Neural cell (in vitro differentiated cells): Measurements from ENCODE around the gene MCM5. TPM values are rescaled to one million over a fixed set of nuclear protein-coding genes. Genes with fewer than 3 reads are reported as not detected.

Experiments used
- H2AFZ ChIP-seq: fragments of 200-600, 300-800 bp; sonication (generic), shearing (Covaris generic); 2 replicates; pipeline ENCODE4 v1.6.0; 2014; ENCODE audit warnings: low read depth, mild to moderate bottlenecking, antibody characterized with exemption, low read length, moderate library complexity
- H3F3A ChIP-seq: fragments of 200-600 bp; shearing (Covaris generic); 2 replicates; pipeline ENCODE4 v1.6.1; 2016; ENCODE audit warnings: mild to moderate bottlenecking, moderate library complexity, mixed read lengths, antibody characterized with exemption, low read length; ENCODE audit not compliant: insufficient read depth, poor library complexity, severe bottlenecking
- H3K27ac ChIP-seq: fragments of 200-600, 300-800 bp; sonication (generic), shearing (Covaris generic); 2 replicates; pipeline ENCODE4 v1.5.1; 2014; ENCODE audit warnings: mild to moderate bottlenecking, low read length, moderate library complexity
- H3K27me3 ChIP-seq: fragments of 300-800, 200-600 bp; sonication (generic), shearing (Covaris generic); 2 replicates; pipeline ENCODE4 v1.6.0; 2014; ENCODE audit warnings: mild to moderate bottlenecking, low read depth, low read length, moderate library complexity; ENCODE audit not compliant: insufficient read depth
- H3K36me3 ChIP-seq: fragments of 300-800, 200-600 bp; sonication (generic), shearing (Covaris generic); 2 replicates; pipeline ENCODE4 v1.5.1; 2014; ENCODE audit warnings: mild to moderate bottlenecking, antibody characterized with exemption, low read length, moderate library complexity; ENCODE audit not compliant: insufficient read depth
- H3K4me2 ChIP-seq: fragments of 300-800, 200-600 bp; sonication (generic), shearing (Covaris generic); 2 replicates; pipeline ENCODE4 v1.6.0; 2014; ENCODE audit warnings: mild to moderate bottlenecking, low read length
- H3K4me3 ChIP-seq: fragments of 300-800, 200-600 bp; sonication (generic), shearing (Covaris generic); 2 replicates; pipeline ENCODE4 v1.5.1; 2014; ENCODE audit warnings: mild to moderate bottlenecking, low read length, moderate library complexity
- H3K79me2 ChIP-seq: fragments of 200-600 bp; shearing (Covaris generic); replicated peaks from 2 replicates; pipeline ENCODE4 v1.6.0; 2014; ENCODE audit warnings: mild to moderate bottlenecking, low read length, moderate library complexity; ENCODE audit not compliant: insufficient read depth
- H3K9ac ChIP-seq: fragments of 300-800, 200-600 bp; sonication (generic), shearing (Covaris generic); 2 replicates; pipeline ENCODE4 v1.6.1; 2016; ENCODE audit warnings: mild to moderate bottlenecking, low read length, mixed read lengths
- H3K9me2 ChIP-seq: fragments of 200-600 bp; shearing (Covaris generic); 2 replicates; pipeline ENCODE4 v1.6.1; 2016; ENCODE audit warnings: mild to moderate bottlenecking, low read length, mixed read lengths; ENCODE audit not compliant: insufficient read depth
- H3K9me3 ChIP-seq: fragments of 200-600, 300-800 bp; sonication (generic), shearing (Covaris generic); 2 replicates; pipeline ENCODE4 v1.6.1; 2016; ENCODE audit warnings: mild to moderate bottlenecking, mixed run types, low read length, moderate library complexity, mixed read lengths
- H4K20me1 ChIP-seq: fragments of 200-600 bp; shearing (Covaris generic); 2 replicates; pipeline ENCODE4 v1.6.1; 2016; ENCODE audit warnings: mild to moderate bottlenecking, mixed run types; ENCODE audit not compliant: insufficient read depth
- EP300 ChIP-seq: fragments of 450-650 bp; conservative IDR thresholded peaks from 2 replicates; pipeline ENCODE4 v1.6.1; 2014; ENCODE audit warnings: antibody characterized with exemption, mild to moderate bottlenecking, moderate library complexity; ENCODE audit not compliant: poor library complexity, severe bottlenecking
- EZH2 ChIP-seq: fragments of 200-600, 300-800 bp; shearing (Covaris generic), sonication (generic); IDR thresholded peaks from 2 replicates; pipeline ENCODE4 v1.6.1; 2014; ENCODE audit warnings: antibody characterized with exemption, low read length, borderline replicate concordance, mild to moderate bottlenecking; ENCODE audit not compliant: insufficient read depth, poor library complexity, severe bottlenecking
- MXI1 ChIP-seq: fragments of 450-650 bp; conservative IDR thresholded peaks from 2 replicates; pipeline ENCODE4 v1.6.1; 2014; ENCODE audit warnings: antibody characterized with exemption, mild to moderate bottlenecking; ENCODE audit not compliant: poor library complexity, severe bottlenecking
- POLR2AphosphoS5 ChIP-seq: IDR thresholded peaks from 2 replicates; pipeline ENCODE4 v1.6.1; 2012
- RAD21 ChIP-seq: fragments of 450-650 bp; conservative IDR thresholded peaks from 2 replicates; pipeline ENCODE4 v1.6.1; 2014; ENCODE audit warnings: antibody characterized with exemption, mild to moderate bottlenecking, moderate library complexity
- SMC3 ChIP-seq: fragments of 450-650 bp; conservative IDR thresholded peaks from 2 replicates; pipeline ENCODE4 v1.6.1; 2014; ENCODE audit warnings: antibody characterized with exemption, mild to moderate bottlenecking, moderate library complexity; ENCODE audit not compliant: poor library complexity
- TAF1 ChIP-seq: IDR thresholded peaks from 2 replicates; pipeline ENCODE4 v1.6.1; 2012; ENCODE audit warnings: low read depth
- polyA plus RNA-seq: library from polyadenylated mRNA; depleted of rRNA; stranded (reverse); fragments of >200 nt; gene quantifications from 2 replicates; pipeline ENCODE4 v1.2.3, GENCODE V29; 2014
- TF ChIP-seq, protein P1 (sequence below): IDR thresholded peaks from 2 replicates; pipeline ENCODE4 v1.6.1; 2012; ENCODE audit warnings: borderline replicate concordance
- TF ChIP-seq, protein P2 (sequence below): fragments of 450-650 bp; IDR thresholded peaks from 2 replicates; pipeline ENCODE4 v1.5.1; 2014; ENCODE audit warnings: antibody characterized with exemption, mild to moderate bottlenecking, moderate library complexity; ENCODE audit not compliant: poor library complexity, severe bottlenecking

The MCM5 gene
- polyA plus RNA-seq, 1 donor from 2014 or later = 6.9 TPM

DNA sequence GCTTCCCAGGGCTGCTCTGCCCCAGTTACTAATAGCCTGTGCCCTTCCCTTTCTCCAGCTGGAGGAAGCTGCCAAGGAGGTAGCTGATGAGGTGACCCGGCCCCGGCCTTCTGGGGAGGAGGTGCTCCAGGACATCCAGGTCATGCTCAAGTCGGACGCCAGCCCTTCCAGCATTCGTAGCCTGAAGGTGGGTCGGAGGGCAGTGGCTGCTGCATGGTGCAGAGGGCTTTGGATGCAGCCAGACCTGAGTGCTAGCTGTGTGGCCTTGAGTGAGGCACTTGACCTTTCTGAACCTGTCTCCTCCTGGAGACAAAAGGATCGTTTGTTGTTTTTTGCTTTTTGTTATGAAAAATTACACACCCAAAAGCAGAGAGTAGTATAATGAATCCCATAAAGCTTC lies 3.4 kb downstream of the MCM5 start:
- H3K27ac ChIP-seq = no peak overlapping the region
- no peak overlapping the region for H3K4me3 ChIP-seq
- H3K9ac ChIP-seq = no peak overlapping the region
- H3K9me2 ChIP-seq = no peaks in the 10 kb centered on the region
- H3K27me3 ChIP-seq = no peaks in the 10 kb centered on the region
- no peaks in the 10 kb centered on the region for H3F3A ChIP-seq
- TF ChIP-seq MXI1 (no peak), SMC3 (no peak), EP300 (no peak), POLR2AphosphoS5 (no peak), EZH2 (no peak), RAD21 (no peak), TAF1 (no peak)
- TF ChIP-seq, protein P1, sequence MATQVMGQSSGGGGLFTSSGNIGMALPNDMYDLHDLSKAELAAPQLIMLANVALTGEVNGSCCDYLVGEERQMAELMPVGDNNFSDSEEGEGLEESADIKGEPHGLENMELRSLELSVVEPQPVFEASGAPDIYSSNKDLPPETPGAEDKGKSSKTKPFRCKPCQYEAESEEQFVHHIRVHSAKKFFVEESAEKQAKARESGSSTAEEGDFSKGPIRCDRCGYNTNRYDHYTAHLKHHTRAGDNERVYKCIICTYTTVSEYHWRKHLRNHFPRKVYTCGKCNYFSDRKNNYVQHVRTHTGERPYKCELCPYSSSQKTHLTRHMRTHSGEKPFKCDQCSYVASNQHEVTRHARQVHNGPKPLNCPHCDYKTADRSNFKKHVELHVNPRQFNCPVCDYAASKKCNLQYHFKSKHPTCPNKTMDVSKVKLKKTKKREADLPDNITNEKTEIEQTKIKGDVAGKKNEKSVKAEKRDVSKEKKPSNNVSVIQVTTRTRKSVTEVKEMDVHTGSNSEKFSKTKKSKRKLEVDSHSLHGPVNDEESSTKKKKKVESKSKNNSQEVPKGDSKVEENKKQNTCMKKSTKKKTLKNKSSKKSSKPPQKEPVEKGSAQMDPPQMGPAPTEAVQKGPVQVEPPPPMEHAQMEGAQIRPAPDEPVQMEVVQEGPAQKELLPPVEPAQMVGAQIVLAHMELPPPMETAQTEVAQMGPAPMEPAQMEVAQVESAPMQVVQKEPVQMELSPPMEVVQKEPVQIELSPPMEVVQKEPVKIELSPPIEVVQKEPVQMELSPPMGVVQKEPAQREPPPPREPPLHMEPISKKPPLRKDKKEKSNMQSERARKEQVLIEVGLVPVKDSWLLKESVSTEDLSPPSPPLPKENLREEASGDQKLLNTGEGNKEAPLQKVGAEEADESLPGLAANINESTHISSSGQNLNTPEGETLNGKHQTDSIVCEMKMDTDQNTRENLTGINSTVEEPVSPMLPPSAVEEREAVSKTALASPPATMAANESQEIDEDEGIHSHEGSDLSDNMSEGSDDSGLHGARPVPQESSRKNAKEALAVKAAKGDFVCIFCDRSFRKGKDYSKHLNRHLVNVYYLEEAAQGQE = no peak
- TF ChIP-seq, protein P2, sequence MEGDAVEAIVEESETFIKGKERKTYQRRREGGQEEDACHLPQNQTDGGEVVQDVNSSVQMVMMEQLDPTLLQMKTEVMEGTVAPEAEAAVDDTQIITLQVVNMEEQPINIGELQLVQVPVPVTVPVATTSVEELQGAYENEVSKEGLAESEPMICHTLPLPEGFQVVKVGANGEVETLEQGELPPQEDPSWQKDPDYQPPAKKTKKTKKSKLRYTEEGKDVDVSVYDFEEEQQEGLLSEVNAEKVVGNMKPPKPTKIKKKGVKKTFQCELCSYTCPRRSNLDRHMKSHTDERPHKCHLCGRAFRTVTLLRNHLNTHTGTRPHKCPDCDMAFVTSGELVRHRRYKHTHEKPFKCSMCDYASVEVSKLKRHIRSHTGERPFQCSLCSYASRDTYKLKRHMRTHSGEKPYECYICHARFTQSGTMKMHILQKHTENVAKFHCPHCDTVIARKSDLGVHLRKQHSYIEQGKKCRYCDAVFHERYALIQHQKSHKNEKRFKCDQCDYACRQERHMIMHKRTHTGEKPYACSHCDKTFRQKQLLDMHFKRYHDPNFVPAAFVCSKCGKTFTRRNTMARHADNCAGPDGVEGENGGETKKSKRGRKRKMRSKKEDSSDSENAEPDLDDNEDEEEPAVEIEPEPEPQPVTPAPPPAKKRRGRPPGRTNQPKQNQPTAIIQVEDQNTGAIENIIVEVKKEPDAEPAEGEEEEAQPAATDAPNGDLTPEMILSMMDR = no peak
- H3K36me3 ChIP-seq = no peaks in the 10 kb centered on the region
- H3K9me3 ChIP-seq = no peaks in the 10 kb centered on the region
- H2AFZ ChIP-seq = no peak overlapping the region
- H4K20me1 ChIP-seq = no peaks in the 10 kb centered on the region
- no peaks in the 10 kb centered on the region for H3K79me2 ChIP-seq
- H3K4me2 ChIP-seq = no peak overlapping the region

DNA sequence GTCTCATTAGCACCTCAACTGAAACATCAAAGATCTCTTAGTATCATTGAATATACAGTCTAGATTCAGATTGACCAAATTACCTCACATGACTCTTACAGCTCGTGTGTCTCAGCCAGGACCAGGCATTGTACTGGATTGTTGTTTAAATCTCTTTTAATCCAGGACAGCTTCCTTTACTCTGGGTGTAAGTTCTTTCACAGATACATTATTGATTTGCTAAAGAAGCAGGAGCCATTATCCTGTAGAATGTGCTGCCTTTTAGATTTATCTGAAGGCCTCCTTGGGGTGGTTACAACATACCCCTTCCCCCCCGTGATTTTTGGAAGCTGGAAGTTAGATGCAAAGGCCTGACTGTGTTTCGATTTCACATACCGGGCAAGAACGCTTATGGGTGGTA lies 4.2 kb downstream of the MCM5 start:
- H3K9me2 ChIP-seq = no peaks in the 10 kb centered on the region
- H3K36me3 ChIP-seq = no peaks in the 10 kb centered on the region
- H3K79me2 ChIP-seq = no peaks in the 10 kb centered on the region
- H3K4me3 ChIP-seq = no peak overlapping the region
- TF ChIP-seq EP300 (no peak), MXI1 (no peak), TAF1 (no peak), EZH2 (no peak), SMC3 (no peak), RAD21 (no peak), POLR2AphosphoS5 (no peak)
- TF ChIP-seq, protein P2 = no peak
- TF ChIP-seq, protein P1 = no peak
- no peaks in the 10 kb centered on the region for H4K20me1 ChIP-seq
- no peak overlapping the region for H3K4me2 ChIP-seq
- no peaks in the 10 kb centered on the region for H3F3A ChIP-seq
- H3K9me3 ChIP-seq = no peaks in the 10 kb centered on the region
- no peak overlapping the region for H3K27ac ChIP-seq
- H3K9ac ChIP-seq = no peak overlapping the region
- H2AFZ ChIP-seq = no peak overlapping the region
- no peaks in the 10 kb centered on the region for H3K27me3 ChIP-seq
